Spleen (tissue), 11 donors: ENCODE data around the gene DEAF1. TPM values are rescaled to one million over a fixed set of nuclear protein-coding genes. Genes with fewer than 3 reads are reported as not detected.

Experiments used
- DNase-seq: peaks from one replicate; pipeline ENCODE4 v3.0.0-alpha.2; 2020
- H3K27ac ChIP-seq, 8 donors: fragments of 200-600 bp; sonication (generic) in 7 of 8; 1 replicate in 4 of 8; 2 replicates in 4 of 8; pipeline versions ENCODE4 v1.5.0 to v1.8.0; 2016 to 2021; ENCODE audit warnings: inconsistent platforms in 4 of 8, mild to moderate bottlenecking in 4 of 8, moderate library complexity in 1 of 8
- H3K27me3 ChIP-seq, 7 donors: fragments of 200-600 bp; sonication (generic) in 6 of 7; replicated peaks in 1 of 7; 1 replicate in 4 of 7; 2 replicates in 3 of 7; pipeline versions ENCODE4 v1.5.0 to v1.8.0; 2016 to 2021; ENCODE audit warnings: inconsistent platforms in 3 of 7, mild to moderate bottlenecking in 1 of 7
- H3K36me3 ChIP-seq, 6 donors: fragments of 200-600 bp; sonication (generic) in 5 of 6; 1 replicate in 4 of 6; 2 replicates in 2 of 6; pipeline versions ENCODE4 v1.5.0 to v1.8.0; 2016 to 2021; ENCODE audit warnings: inconsistent platforms in 2 of 6
- H3K4me1 ChIP-seq, 6 donors: fragments of 200-600 bp; sonication (generic) in 5 of 6; 1 replicate in 3 of 6; 2 replicates in 3 of 6; pipeline versions ENCODE4 v1.5.0 to v1.8.0; 2016 to 2021; ENCODE audit warnings: inconsistent platforms in 3 of 6
- H3K4me3 ChIP-seq, 8 donors: fragments of 200-600 bp; sonication (generic) in 7 of 8; 1 replicate in 4 of 8; 2 replicates in 4 of 8; pipeline versions ENCODE4 v1.5.0 to v1.8.0; 2016 to 2021; ENCODE audit warnings: inconsistent platforms in 4 of 8, mild to moderate bottlenecking in 4 of 8, moderate library complexity in 2 of 8
- H3K9me3 ChIP-seq, 8 donors: fragments of 200-600 bp; sonication (generic) in 7 of 8; 1 replicate in 4 of 8; 2 replicates in 4 of 8; pipeline versions ENCODE4 v1.5.0 to v1.8.0; 2016 to 2021; ENCODE audit warnings: inconsistent platforms in 4 of 8
- CTCF ChIP-seq, 11 experiments: fragments of 200-600 bp in 7 of 11; fragments of 450-650 bp in 4 of 11; sonication (generic) in 4 of 11; IDR thresholded peaks in 8 of 11; conservative IDR thresholded peaks in 3 of 11; 1 replicate in 7 of 11; 2 replicates in 4 of 11; pipeline versions ENCODE4 v1.4.0 to v1.8.0; 2016 to 2021; ENCODE audit warnings: antibody characterized with exemption in 11 of 11, inconsistent platforms in 4 of 11, mild to moderate bottlenecking in 1 of 11
- POLR2A ChIP-seq, 3 donors: fragments of 450-650 bp; IDR thresholded peaks; one replicate each; pipeline ENCODE4 v1.5.1; 2017; ENCODE audit warnings: antibody characterized with exemption in 3 of 3, mild to moderate bottlenecking in 1 of 3
- POLR2AphosphoS5 ChIP-seq, 3 donors: sonication (generic); formaldehyde crosslinking; IDR thresholded peaks; one replicate each; pipeline ENCODE4 v1.5.1; 2017; ENCODE audit warnings: antibody characterized with exemption in 3 of 3
- WGBS, 5 donors: extraction: QIAGEN DNeasy Blood & Tissue Kit in 3 of 5; methylation state at CpG; one replicate each; pipeline versions ENCODE4 v1.1.5 to v1.1.7; 2013 to 2018; 5-methylcytosine and 5-hydroxymethylcytosine counted together
- intact Hi-C: fragments of 100-400 bp; cut with DNase I; formaldehyde crosslinking; loops from one replicate; pipeline ENCODE4 v1.15.0; 2023; ENCODE audit warnings: low total_unique reads
- polyA plus RNA-seq, 3 donors: library from polyadenylated mRNA; stranded (reverse); fragments of 200-250 nt; gene quantifications; one replicate each; pipeline ENCODE4 v1.2.1, GENCODE V29; 2013
- total RNA-seq, 7 donors: library from RNA; depleted of rRNA in 3 of 7; stranded (reverse); fragments of >200 nt in 3 of 7; fragmentation: NEBNext Ultra II Directional in 4 of 7; extraction: Animal tissue kit (Norgen Biotek cat#: 25700) in 4 of 7; gene quantifications; one replicate each; pipeline versions ENCODE4 v1.1.0 to v1.2.1, GENCODE V29; 2016 to 2021
- donor health status: healthy with polysubstance abuse.
- donor health status: DM: no; HTN: no; CAD: no; lungs with moderate emphysema.
- donor health status: DM: no; HTN: no; CAD: no.
- donor health status: Bipolar disorder and iron deficiency.
- donor health status: healthy.
- donor health status: DM: no; HTN: no; CAD: no.
- donor health status: DM: yes; HTN: yes; CAD: no.

The DEAF1 gene
- total and polyA plus RNA-seq, 10 donors: 21.8 to 44.9 (median 30.1) TPM

DNA sequence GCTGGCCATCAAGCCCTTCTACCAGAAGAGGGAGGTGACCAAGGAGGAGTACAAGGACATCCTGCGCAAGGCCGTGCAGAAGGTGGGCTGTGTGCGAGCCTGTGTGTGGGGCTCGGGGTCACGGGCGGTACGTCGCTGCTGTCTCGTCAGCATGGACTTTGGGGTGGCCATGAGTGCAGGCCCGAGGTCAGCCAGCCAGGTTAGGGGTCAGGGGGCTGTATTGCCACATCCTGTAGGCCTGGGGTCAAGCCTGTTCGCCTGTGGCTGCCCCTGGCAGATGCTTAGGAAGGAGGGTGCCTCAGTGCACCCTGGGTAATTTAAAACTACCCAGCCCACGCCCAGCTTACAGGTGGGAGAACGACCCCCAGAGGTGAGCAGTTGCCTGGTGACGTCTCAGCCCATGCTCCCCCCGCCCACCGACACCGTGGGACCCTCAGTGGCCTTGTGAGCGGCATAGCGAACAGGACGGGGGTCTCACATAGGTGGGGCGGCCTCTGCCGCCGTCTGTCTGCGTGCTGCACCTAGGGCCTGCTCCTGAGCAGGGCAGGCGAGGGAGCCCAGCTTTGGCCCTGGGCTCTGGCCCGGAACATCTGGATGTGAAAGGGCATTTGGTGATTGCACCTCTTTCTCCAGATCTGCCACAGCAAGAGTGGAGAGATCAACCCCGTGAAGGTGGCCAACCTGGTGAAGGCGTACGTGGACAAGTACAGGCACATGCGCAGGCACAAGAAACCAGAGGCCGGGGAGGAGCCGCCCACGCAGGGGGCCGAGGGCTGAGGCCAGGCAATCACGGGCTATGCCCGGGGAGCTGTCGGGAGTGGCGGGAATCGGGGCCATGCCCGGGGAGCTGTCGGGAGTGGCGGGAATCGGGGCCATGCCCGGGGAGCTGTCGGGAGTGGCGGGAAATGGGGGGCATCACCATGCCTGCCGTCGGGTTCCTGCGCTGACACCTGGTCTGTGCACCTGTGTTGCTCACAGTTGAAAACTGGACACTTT lies 83.7 kb downstream of the DEAF1 start:
- Histone ChIP-seq H3K36me3 (peaks cover 4 to 89% (median 80%) of the 10 kb centered on the region in 6 donors), H3K27me3 (no peaks in the 10 kb centered on the region), H3K4me3 (no peak overlapping the region), H3K4me1 (peaks cover 18 to 64% (median 43%) of the 10 kb centered on the region in 6 donors), H3K27ac (peak overlapping the region in 2 of 8 donors; percentile 18 to 98), H3K9me3 (no peaks in the 10 kb centered on the region)
- no peak for DNase-seq
- intact Hi-C loops: no loop called here
- TF ChIP-seq POLR2A (IDR thresholded peaks at IDR 0.05) (no peak), POLR2AphosphoS5 (IDR thresholded peaks at IDR 0.05) (peak; percentile 33 to 77 (median 45))
- WGBS, 5 donors: 85 to 91% (median 89%) methylated on average over 42 to 49 of the region's 49 CpGs

- Histone ChIP-seq H3K9me3 (no peaks in the 10 kb centered on the region), H3K27ac (no peak overlapping the region), H3K4me1 (peaks cover 14 to 58% (median 40%) of the 10 kb centered on the region in 6 donors), H3K4me3 (no peak overlapping the region), H3K27me3 (no peaks in the 10 kb centered on the region), H3K36me3 (peaks cover 4 to 99% (median 90%) of the 10 kb centered on the region in 6 donors)
- intact Hi-C loops: no loop called here
- DNase-seq: no peak
- TF ChIP-seq CTCF (IDR thresholded peaks at IDR 0.05 in 8 of 11, conservative IDR thresholded peaks at IDR 0.05 in 3 of 11) (no peak), POLR2A (IDR thresholded peaks at IDR 0.05) (no peak), POLR2AphosphoS5 (IDR thresholded peaks at IDR 0.05) (peak in 1 of 3 donors; percentile 57)
- 93 to 97% (median 96%) methylated on average over 9 to 18 of the region's 18 CpGs for WGBS, 5 donors
These were observed 84.7 kb downstream of the DEAF1 start for GRCh38 chr11:610146-610801.

DNA sequence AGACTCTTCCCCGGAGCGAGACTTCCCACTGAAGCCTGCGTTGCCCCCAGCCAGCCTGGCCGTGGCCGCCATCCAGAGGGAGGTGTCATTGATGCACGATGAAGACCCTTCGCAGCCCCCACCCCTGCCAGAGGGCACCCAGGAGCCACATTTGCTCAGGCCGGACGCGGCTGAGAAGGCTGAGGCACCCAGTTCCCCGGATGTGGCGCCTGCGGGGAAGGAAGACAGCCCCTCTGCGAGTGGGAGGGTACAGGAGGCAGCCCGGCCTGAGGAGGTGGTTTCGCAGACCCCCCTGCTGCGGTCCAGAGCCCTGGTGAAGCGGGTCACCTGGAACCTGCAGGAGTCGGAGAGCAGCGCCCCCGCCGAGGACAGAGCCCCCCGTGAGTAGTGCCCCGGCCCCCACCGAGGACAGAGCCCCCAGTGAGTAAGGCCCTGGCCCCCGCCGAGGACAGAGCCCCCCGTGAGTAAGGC lies 85.6 kb downstream of the DEAF1 start:
- Histone ChIP-seq H3K9me3 (no peaks in the 10 kb centered on the region), H3K4me3 (no peak overlapping the region), H3K36me3 (peaks cover 4 to 100% (median 93%) of the 10 kb centered on the region in 6 donors), H3K27ac (peak overlapping the region in 5 of 8 donors; percentile 33 to 56 (median 49)), H3K4me1 (peaks cover 8 to 49% (median 31%) of the 10 kb centered on the region in 6 donors), H3K27me3 (no peaks in the 10 kb centered on the region)
- TF ChIP-seq POLR2A (IDR thresholded peaks at IDR 0.05) (no peak), CTCF (IDR thresholded peaks at IDR 0.05 in 8 of 11, conservative IDR thresholded peaks at IDR 0.05 in 3 of 11) (no peak), POLR2AphosphoS5 (IDR thresholded peaks at IDR 0.05) (no peak)
- no peak for DNase-seq
- WGBS, 5 donors: 91 to 95% (median 95%) methylated on average over 7 to 28 of the region's 28 CpGs
- intact Hi-C loops: no loop called here

DNA sequence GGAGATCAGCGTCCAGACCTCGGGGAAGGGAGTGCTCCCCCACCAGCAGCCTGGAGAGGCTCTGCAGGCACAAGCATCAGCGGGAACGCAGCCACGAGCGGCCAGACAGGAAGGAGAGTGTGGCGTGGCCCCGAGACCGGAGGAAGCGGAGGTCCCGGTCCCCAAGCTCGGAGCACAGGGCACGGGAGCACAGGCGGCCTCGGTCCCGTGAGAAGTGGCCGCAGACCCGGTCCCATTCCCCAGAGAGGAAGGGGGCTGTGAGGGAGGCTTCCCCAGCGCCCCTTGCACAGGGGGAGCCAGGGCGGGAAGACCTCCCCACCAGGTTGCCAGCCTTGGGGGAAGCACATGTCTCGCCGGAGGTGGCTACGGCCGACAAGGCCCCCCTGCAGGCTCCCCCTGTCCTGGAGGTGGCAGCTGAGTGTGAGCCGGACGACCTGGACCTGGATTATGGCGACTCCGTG lies 86.2 kb downstream of the DEAF1 start:
- Histone ChIP-seq H3K27ac (peak overlapping the region in 5 of 8 donors; percentile 33 to 56 (median 49)), H3K27me3 (no peaks in the 10 kb centered on the region), H3K9me3 (no peaks in the 10 kb centered on the region), H3K36me3 (peaks cover 4 to 100% (median 95%) of the 10 kb centered on the region in 6 donors), H3K4me1 (peaks cover 2 to 43% (median 26%) of the 10 kb centered on the region in 6 donors), H3K4me3 (peak overlapping the region in 1 of 8 donors; percentile 3)
- WGBS, 5 donors: 66 to 87% (median 75%) methylated on average over 23 to 28 of the region's 28 CpGs
- DNase-seq: no peak
- TF ChIP-seq POLR2A (IDR thresholded peaks at IDR 0.05) (no peak), CTCF (IDR thresholded peaks at IDR 0.05 in 8 of 11, conservative IDR thresholded peaks at IDR 0.05 in 3 of 11) (no peak), POLR2AphosphoS5 (IDR thresholded peaks at IDR 0.05) (peak; percentile 53 to 81 (median 68))
- intact Hi-C loops: no loop called here
